Pancreas (tissue), 10 donors: ENCODE measurements around the gene DNTT. TPM values are rescaled to one million over a fixed set of nuclear protein-coding genes. Genes with fewer than 3 reads are reported as not detected.

Experiments used
- ATAC-seq, 4 donors: fragments of 200-7000 bp; cut with Tn5 transposase; one replicate each; pipeline versions ENCODE4 v1.8.0 to v1.9.1; 2020; ENCODE audit warnings: mild to moderate bottlenecking in 4 of 4, moderate library complexity in 4 of 4
- DNase-seq, 6 donors: peaks; one replicate each; pipeline ENCODE4 v3.0.0-alpha.2; 2020
- FAIRE-seq: peaks from 2 replicates; lab custom pipeline; 2012; peaks lifted over from hg19 to GRCh38; lab: Jason Lieb, UNC
- H3K27ac ChIP-seq, 4 donors: fragments of 200-600 bp; sonication (generic); 1 replicate in 3 of 4; 2 replicates in 1 of 4; pipeline versions ENCODE4 v1.5.0 to v1.8.0; 2020
- H3K27me3 ChIP-seq, 4 donors: fragments of 200-600 bp; one replicate each; pipeline ENCODE4 v1.8.0; 2021
- H3K36me3 ChIP-seq, 3 donors: fragments of 200-600 bp; sonication (generic) in 1 of 3; one replicate each; pipeline versions ENCODE4 v1.5.0 to v1.8.0; 2020 to 2021
- H3K4me1 ChIP-seq, 3 donors: fragments of 200-600 bp; one replicate each; pipeline ENCODE4 v1.8.0; 2021
- H3K4me3 ChIP-seq, 4 donors: fragments of 200-600 bp; sonication (generic) in 2 of 4; one replicate each; pipeline versions ENCODE4 v1.5.0 to v1.8.0; 2020 to 2021
- H3K9me3 ChIP-seq, 4 donors: fragments of 200-600 bp; one replicate each; pipeline ENCODE4 v1.8.0; 2021
- WGBS, 2 donors: extraction: QIAGEN DNeasy Blood & Tissue Kit; methylation state at CpG; one replicate each; pipeline ENCODE4 v1.1.7; 2013; 5-methylcytosine and 5-hydroxymethylcytosine counted together
- intact Hi-C, 3 donors: fragments of 100-400 bp; cut with DNase I; formaldehyde crosslinking; loops; one replicate each; pipeline versions ENCODE4 v1.11.1 to v1.14.2; 2022
- polyA plus RNA-seq, 2 donors: library from polyadenylated mRNA; stranded (reverse); fragments of 200-250 nt; gene quantifications; one replicate each; pipeline ENCODE4 v1.2.3, GENCODE V29; 2013
- total RNA-seq, 6 donors: library from RNA; stranded (reverse); fragmentation: NEBNext Ultra II Directional in 4 of 6; extraction: Animal tissue kit (Norgen Biotek cat#: 25700) in 4 of 6; gene quantifications; one replicate each; pipeline versions ENCODE4 v1.2.1 to v1.2.4, GENCODE V29; 2021 to 2023
- TF ChIP-seq, protein P1 (sequence below), 4 donors: fragments of 200-600 bp; sonication (generic) in 3 of 4; IDR thresholded peaks; one replicate each; pipeline versions ENCODE4 v1.5.0 to v1.8.0; 2021; ENCODE audit warnings: antibody characterized with exemption in 4 of 4
- donor health status: healthy with polysubstance abuse.
- donor health status: DM: no; HTN: no; CAD: no; lungs with moderate emphysema.
- donor health status: DM: no; HTN: no; CAD: no.
- donor health status: control.
- donor health status: control.
- donor health status: Bipolar disorder and iron deficiency.
- donor health status: DM: yes; HTN: yes; CAD: no.
- donor health status: DM: no; HTN: no; CAD: no.
- donor health status: DM: no; HTN: no; CAD: no.
- donor health status: DM: yes; HTN: yes; CAD: no.

The DNTT gene
- total and polyA plus RNA-seq, 8 donors, result 0.12 TPM; not detected in 7

DNA sequence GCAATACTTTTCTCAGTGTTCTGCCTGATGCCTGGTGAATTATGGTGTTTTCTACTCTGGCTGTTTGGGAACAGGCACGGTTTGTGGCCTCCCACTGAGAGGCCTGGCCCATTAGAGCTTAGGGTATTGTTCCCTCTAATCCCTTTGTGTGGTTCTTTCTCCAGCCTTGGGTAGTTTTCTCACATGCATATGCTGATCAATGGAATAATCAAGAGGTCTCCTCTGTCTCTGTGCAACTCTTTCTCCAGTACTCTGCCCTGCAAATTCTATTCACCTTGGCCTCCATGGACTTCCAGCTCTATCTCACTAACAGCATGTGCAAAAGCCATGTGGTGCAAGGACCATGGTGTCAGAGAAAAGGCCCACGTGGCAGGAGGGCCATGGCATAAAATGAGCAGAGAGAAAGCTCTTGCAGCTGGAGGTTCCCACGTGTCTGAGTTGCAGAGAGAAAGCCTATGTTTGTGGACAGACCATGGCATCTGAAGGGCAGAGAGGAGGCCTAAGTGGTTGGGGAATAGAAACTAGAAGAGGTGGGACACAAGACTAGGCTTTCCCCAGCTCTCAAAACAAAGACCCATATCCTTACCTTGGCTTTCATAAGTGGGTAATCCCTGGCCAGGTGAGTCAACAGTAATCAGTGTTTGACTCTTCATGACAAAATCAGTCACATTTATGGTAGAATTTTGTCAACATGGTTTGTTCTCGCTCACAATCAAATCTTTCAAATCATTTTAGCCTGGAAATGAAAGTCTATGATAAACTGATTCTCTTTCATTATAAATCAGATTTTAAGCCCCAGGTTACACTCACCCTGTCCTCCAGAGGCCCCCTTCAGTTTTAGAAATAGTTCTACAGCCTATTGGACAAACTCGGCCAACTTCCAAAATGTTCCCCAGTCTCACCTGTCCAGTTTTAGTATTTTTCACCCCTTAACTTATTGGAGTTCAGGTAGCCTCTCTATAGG lies 37.3 kb downstream of the DNTT start:
- WGBS, 2 donors, result 59 to 63% methylated on average over 5 of the region's 5 CpGs

DNA sequence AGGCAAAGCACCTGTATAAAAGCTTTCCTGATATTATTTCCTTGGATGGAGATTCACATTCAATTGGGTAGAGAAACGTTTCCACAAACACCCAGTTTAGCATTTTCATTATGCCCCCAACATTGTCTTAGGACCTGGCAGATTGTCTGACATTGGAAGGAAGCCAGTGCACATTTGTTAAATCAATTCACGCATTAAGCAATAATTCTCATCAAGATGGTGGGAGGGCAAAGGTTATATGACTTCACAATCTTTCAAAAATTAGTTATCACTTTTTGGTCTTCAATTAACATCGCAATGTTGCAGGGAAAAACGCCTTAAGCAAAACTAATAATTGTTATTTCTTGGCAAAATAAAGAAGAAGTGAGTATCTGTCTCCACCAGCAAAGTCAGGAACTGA lies 38.2 kb downstream of the DNTT start:
- Histone ChIP-seq H3K4me3 (no peak overlapping the region), H3K36me3 (no peaks in the 10 kb centered on the region), H3K27me3 (no peaks in the 10 kb centered on the region), H3K9me3 (no peaks in the 10 kb centered on the region), H3K4me1 (peaks cover 0 to 7% (median 0%) of the 10 kb centered on the region in 3 donors), H3K27ac (no peak overlapping the region)
- intact Hi-C loops, result no loop called here
- FAIRE-seq (no peak), ATAC-seq (no peak), DNase-seq (no peak)
- TF ChIP-seq, protein P1, sequence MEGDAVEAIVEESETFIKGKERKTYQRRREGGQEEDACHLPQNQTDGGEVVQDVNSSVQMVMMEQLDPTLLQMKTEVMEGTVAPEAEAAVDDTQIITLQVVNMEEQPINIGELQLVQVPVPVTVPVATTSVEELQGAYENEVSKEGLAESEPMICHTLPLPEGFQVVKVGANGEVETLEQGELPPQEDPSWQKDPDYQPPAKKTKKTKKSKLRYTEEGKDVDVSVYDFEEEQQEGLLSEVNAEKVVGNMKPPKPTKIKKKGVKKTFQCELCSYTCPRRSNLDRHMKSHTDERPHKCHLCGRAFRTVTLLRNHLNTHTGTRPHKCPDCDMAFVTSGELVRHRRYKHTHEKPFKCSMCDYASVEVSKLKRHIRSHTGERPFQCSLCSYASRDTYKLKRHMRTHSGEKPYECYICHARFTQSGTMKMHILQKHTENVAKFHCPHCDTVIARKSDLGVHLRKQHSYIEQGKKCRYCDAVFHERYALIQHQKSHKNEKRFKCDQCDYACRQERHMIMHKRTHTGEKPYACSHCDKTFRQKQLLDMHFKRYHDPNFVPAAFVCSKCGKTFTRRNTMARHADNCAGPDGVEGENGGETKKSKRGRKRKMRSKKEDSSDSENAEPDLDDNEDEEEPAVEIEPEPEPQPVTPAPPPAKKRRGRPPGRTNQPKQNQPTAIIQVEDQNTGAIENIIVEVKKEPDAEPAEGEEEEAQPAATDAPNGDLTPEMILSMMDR (IDR thresholded peaks at IDR 0.05), result no peak
- WGBS, 2 donors, result 58 to 66% methylated on average over 4 of the region's 4 CpGs

More for the DNA sequence above, 37.3 kb downstream of the DNTT start:
- Histone ChIP-seq H3K27ac (no peak overlapping the region), H3K4me1 (peaks cover 0 to 7% (median 0%) of the 10 kb centered on the region in 3 donors), H3K27me3 (no peaks in the 10 kb centered on the region), H3K9me3 (no peaks in the 10 kb centered on the region), H3K4me3 (no peak overlapping the region), H3K36me3 (no peaks in the 10 kb centered on the region)
- FAIRE-seq (no peak), ATAC-seq (no peak), DNase-seq (no peak)
- intact Hi-C loops, result no loop called here
- TF ChIP-seq, protein P1 (IDR thresholded peaks at IDR 0.05), result no peak

DNA sequence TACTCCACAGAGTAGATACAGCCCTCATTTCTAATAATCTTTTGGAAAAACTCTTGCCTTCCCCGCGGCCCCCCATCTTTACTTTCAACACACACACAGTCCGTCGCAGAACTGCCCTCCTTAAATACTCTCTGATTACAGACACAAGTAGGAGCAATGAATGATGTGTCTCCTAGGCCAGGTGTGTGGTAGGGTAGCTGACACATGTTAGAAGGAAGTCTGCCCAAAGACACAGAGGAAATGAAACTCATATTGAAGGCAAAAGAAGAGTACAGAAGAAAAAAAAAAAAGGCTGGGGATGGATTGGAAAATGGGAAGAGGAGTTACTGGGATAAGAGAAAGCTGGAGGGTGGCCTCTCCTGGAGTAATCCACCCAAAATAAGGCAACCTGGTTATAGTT lies 39.9 kb downstream of the DNTT start:
- Histone ChIP-seq H3K9me3 (no peaks in the 10 kb centered on the region), H3K4me1 (peaks cover 0 to 7% (median 0%) of the 10 kb centered on the region in 3 donors), H3K36me3 (no peaks in the 10 kb centered on the region), H3K27me3 (no peaks in the 10 kb centered on the region), H3K4me3 (no peak overlapping the region), H3K27ac (no peak overlapping the region)
- DNase-seq (no peak), ATAC-seq (no peak), FAIRE-seq (no peak)
- TF ChIP-seq, protein P1 (IDR thresholded peaks at IDR 0.05), result no peak
- 94 to 100% methylated on average over 4 of the region's 4 CpGs for WGBS, 2 donors
- intact Hi-C loops, result no loop called here

DNA sequence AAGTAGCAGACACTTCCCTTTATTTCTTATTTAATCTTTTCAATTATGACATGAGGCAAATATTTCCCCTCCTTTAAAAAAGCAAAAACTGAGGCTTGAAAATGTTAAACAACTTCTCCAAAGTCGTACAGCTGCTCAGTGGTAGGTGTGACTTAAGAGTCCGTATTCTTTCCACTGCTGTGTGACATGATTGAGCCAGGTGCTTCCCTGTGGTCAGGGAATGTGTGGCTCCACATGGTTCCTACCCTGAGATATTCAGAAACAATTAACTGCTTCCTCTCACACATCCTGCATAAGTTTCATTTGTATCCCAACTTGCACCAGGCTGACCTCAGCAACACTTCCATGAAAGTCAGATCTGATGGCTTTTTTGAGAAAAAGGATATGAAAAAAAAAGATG lies 41.0 kb downstream of the DNTT start:
- no peak for FAIRE-seq
- no peak for ATAC-seq
- intact Hi-C loops, result no loop called here
- H3K4me3 ChIP-seq, result no peak overlapping the region
- H3K27ac ChIP-seq, result no peak overlapping the region
- TF ChIP-seq, protein P1 (IDR thresholded peaks at IDR 0.05), result no peak
- WGBS, 2 donors, result 77 to 81% methylated on average over 2 of the region's 2 CpGs
- no peaks in the 10 kb centered on the region for H3K27me3 ChIP-seq
- no peaks in the 10 kb centered on the region for H3K36me3 ChIP-seq
- H3K4me1 ChIP-seq, result no peaks in the 10 kb centered on the region
- DNase-seq, result no peak
- H3K9me3 ChIP-seq, result no peaks in the 10 kb centered on the region

DNA sequence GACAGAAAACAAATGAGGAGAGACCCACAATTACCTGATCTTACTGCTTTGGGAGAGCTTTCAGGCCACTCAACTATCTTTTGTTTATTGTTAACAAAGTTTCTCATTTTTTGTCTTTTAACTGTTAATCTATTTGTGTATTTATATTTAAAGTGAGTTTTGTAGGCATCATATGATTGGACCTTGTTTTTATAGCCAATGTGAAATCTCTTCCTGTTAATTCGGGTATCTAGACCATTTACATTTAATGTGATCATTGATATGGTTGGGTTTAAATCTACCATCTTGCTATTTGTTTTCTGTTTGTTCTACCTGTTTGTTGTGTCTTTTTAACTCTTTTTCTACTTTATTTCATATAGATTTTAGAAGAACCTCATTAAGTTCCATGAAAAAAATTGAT lies 42.1 kb downstream of the DNTT start:
- Histone ChIP-seq H3K4me3 (no peak overlapping the region), H3K27me3 (no peaks in the 10 kb centered on the region), H3K27ac (no peak overlapping the region), H3K4me1 (no peaks in the 10 kb centered on the region), H3K36me3 (no peaks in the 10 kb centered on the region), H3K9me3 (no peaks in the 10 kb centered on the region)
- TF ChIP-seq, protein P1 (IDR thresholded peaks at IDR 0.05), result no peak
- intact Hi-C loops, result no loop called here
- WGBS, 2 donors, result 79 to 87% methylated on average over 1 of the region's 1 CpG
- ATAC-seq (no peak), FAIRE-seq (no peak), DNase-seq (no peak)
